H1 (cell line): ENCODE measurements around the gene RETREG1. TPM values are rescaled to one million over a fixed set of nuclear protein-coding genes. Genes with fewer than 3 reads are reported as not detected.

Experiments
- CTCF ChIA-PET: fragments of 300-600 bp; sonication (Branson Sonifier 250); formaldehyde crosslinking; loops from one replicate; lab custom pipeline; 2021; ENCODE audit not compliant: partially characterized antibody; lab: Charles Lee
- POLR2A ChIA-PET: fragments of 300-600 bp; sonication (Branson Sonifier 250); formaldehyde crosslinking; loops from one replicate; lab custom pipeline; 2021; ENCODE audit warnings: inconsistent platforms; ENCODE audit not compliant: partially characterized antibody; lab: Charles Lee
- DNase-seq, 2 experiments: peaks; one replicate each; pipeline versions ENCODE4 v3.0.0 to v3.0.0-alpha.2; 2010 to 2022; ENCODE audit warnings: low spot score in 2 of 2, low read depth in 1 of 2, mixed read lengths in 1 of 2
- FAIRE-seq: peaks from 2 replicates; lab custom pipeline; 2011; peaks lifted over from hg19 to GRCh38; lab: Jason Lieb, UNC
- H2AFZ ChIP-seq: 2 replicates; pipeline ENCODE4 v1.8.1; 2012; ENCODE audit warnings: low read length, inconsistent platforms
- H2AK5ac ChIP-seq: 2 replicates; pipeline ENCODE4 v1.6.1; 2013; ENCODE audit warnings: low read depth, low read length
- H2BK120ac ChIP-seq: replicated peaks from 2 replicates; pipeline ENCODE3; 2013; ENCODE audit warnings: low read depth, low read length, inconsistent platforms
- H2BK12ac ChIP-seq: 2 replicates; pipeline ENCODE4 v1.6.1; 2013; ENCODE audit warnings: low read depth, low read length
- H2BK15ac ChIP-seq: 2 replicates; pipeline ENCODE4 v1.6.1; 2013; ENCODE audit warnings: low read length
- H2BK20ac ChIP-seq: 2 replicates; pipeline ENCODE4 v1.6.1; 2013; ENCODE audit warnings: low read length
- H2BK5ac ChIP-seq: 2 replicates; pipeline ENCODE4 v1.6.1; 2013; ENCODE audit warnings: low read depth, low read length
- H3K14ac ChIP-seq: 2 replicates; pipeline ENCODE4 v1.6.1; 2013; ENCODE audit warnings: inconsistent platforms; ENCODE audit not compliant: insufficient read length
- H3K18ac ChIP-seq: 2 replicates; pipeline ENCODE4 v1.6.1; 2013; ENCODE audit warnings: low read length; ENCODE audit errors: extremely low read depth
- H3K23ac ChIP-seq: 2 replicates; pipeline ENCODE4 v1.6.1; 2013; ENCODE audit warnings: inconsistent platforms; ENCODE audit not compliant: insufficient read length
- H3K23me2 ChIP-seq: 2 replicates; pipeline ENCODE4 v1.6.1; 2013; ENCODE audit warnings: low read depth, low read length
- H3K27ac ChIP-seq: 2 replicates; pipeline ENCODE4 v1.6.1; 2011; ENCODE audit warnings: low read depth, low read length, inconsistent platforms
- H3K27me3 ChIP-seq, 4 experiments: replicated peaks in 1 of 4; 1 replicate in 1 of 4; 2 replicates in 3 of 4; pipeline versions ENCODE4 v1.6.1 to v1.8.1; 2011 to 2013; ENCODE audit warnings: low read length in 3 of 4, mild to moderate bottlenecking in 3 of 4, inconsistent platforms in 2 of 4, mixed read lengths in 2 of 4, moderate library complexity in 1 of 4; ENCODE audit not compliant: control insufficient read depth in 3 of 4, insufficient read depth in 3 of 4; ENCODE audit errors: extremely low read depth in 1 of 4
- H3K36me3 ChIP-seq, 4 experiments: 2 replicates each; pipeline versions ENCODE4 v1.6.1 to v1.8.1; 2011 to 2013; ENCODE audit warnings: mild to moderate bottlenecking in 4 of 4, low read length in 3 of 4, moderate library complexity in 2 of 4, control low read depth in 1 of 4, inconsistent platforms in 1 of 4; ENCODE audit not compliant: insufficient read depth in 4 of 4, control insufficient read depth in 2 of 4
- H3K4ac ChIP-seq: replicated peaks from 2 replicates; pipeline ENCODE3; 2013; ENCODE audit warnings: low read length, low read depth, mixed read lengths, inconsistent platforms; ENCODE audit not compliant: insufficient read length
- H3K4me1 ChIP-seq, 4 experiments: replicated peaks in 1 of 4; 1 replicate in 1 of 4; 2 replicates in 3 of 4; pipeline versions ENCODE4 v1.6.1 to v1.8.1; 2011 to 2013; ENCODE audit warnings: low read length in 3 of 4, inconsistent platforms in 2 of 4, mixed read lengths in 1 of 4; ENCODE audit not compliant: insufficient read depth in 4 of 4, control insufficient read depth in 3 of 4
- H3K4me2 ChIP-seq, 2 experiments: 2 replicates each; pipeline versions ENCODE4 v1.6.1 to v1.8.1; 2011 to 2013; ENCODE audit warnings: low read depth in 2 of 2, low read length in 2 of 2, control low read depth in 1 of 2, inconsistent platforms in 1 of 2, mild to moderate bottlenecking in 1 of 2; ENCODE audit not compliant: insufficient read depth in 1 of 2
- H3K4me3 ChIP-seq, 4 experiments: fragments of 200-600, 300-600 bp in 1 of 4; sonication (generic), shearing (Covaris generic), sonication (Bioruptor Twin) in 1 of 4; 2 replicates each; pipeline versions ENCODE4 v1.5.1 to v1.8.1; 2011 to 2016; ENCODE audit warnings: low read length in 4 of 4, low read depth in 3 of 4, control low read depth in 2 of 4, inconsistent platforms in 2 of 4, mild to moderate bottlenecking in 2 of 4, mixed read lengths in 1 of 4, moderate library complexity in 1 of 4; ENCODE audit not compliant: insufficient read depth in 2 of 4; ENCODE audit errors: extremely low read depth in 1 of 4
- H3K56ac ChIP-seq: replicated peaks from 2 replicates; pipeline ENCODE3; 2013; ENCODE audit warnings: low read depth, mild to moderate bottlenecking, mixed read lengths, low read length, inconsistent platforms; ENCODE audit not compliant: insufficient read length
- H3K79me1 ChIP-seq: 2 replicates; pipeline ENCODE4 v1.6.1; 2013; ENCODE audit warnings: low read depth, low read length, control low read depth
- H3K79me2 ChIP-seq, 2 experiments: 2 replicates each; pipeline versions ENCODE4 v1.6.1 to v1.8.1; 2012 to 2013; ENCODE audit warnings: low read length in 2 of 2, mild to moderate bottlenecking in 2 of 2, inconsistent platforms in 1 of 2; ENCODE audit not compliant: insufficient read depth in 2 of 2, control insufficient read depth in 1 of 2
- H3K9ac ChIP-seq, 4 experiments: replicated peaks in 1 of 4; 1 replicate in 1 of 4; 2 replicates in 3 of 4; pipeline versions ENCODE4 v1.6.1 to v1.8.1; 2011 to 2013; ENCODE audit warnings: low read depth in 3 of 4, low read length in 3 of 4, control low read depth in 2 of 4, mild to moderate bottlenecking in 2 of 4, moderate library complexity in 2 of 4, inconsistent platforms in 1 of 4; ENCODE audit errors: extremely low read depth in 1 of 4
- H3K9me3 ChIP-seq, 2 experiments: 2 replicates each; pipeline versions ENCODE4 v1.6.1 to v1.8.1; 2012 to 2013; ENCODE audit warnings: mild to moderate bottlenecking in 2 of 2, moderate library complexity in 2 of 2, control low read depth in 1 of 2, inconsistent platforms in 1 of 2, low read depth in 1 of 2, low read length in 1 of 2, mixed read lengths in 1 of 2; ENCODE audit not compliant: insufficient read depth in 2 of 2
- H4K20me1 ChIP-seq, 2 experiments: replicated peaks in 1 of 2; 2 replicates each; pipeline versions ENCODE3 to v1.8.1; 2011 to 2013; ENCODE audit warnings: inconsistent platforms in 2 of 2, low read length in 2 of 2, mild to moderate bottlenecking in 1 of 2; ENCODE audit not compliant: insufficient read depth in 2 of 2, control insufficient read depth in 1 of 2
- H4K5ac ChIP-seq: 2 replicates; pipeline ENCODE4 v1.6.1; 2013; ENCODE audit warnings: low read length, low read depth, mixed read lengths, inconsistent platforms; ENCODE audit not compliant: insufficient read length
- H4K8ac ChIP-seq: 2 replicates; pipeline ENCODE4 v1.8.0; 2013; ENCODE audit warnings: mild to moderate bottlenecking, moderate library complexity, low read length, inconsistent platforms; ENCODE audit not compliant: insufficient read depth; ENCODE audit errors: extremely low read depth
- H4K91ac ChIP-seq: replicated peaks from 2 replicates; pipeline ENCODE3; 2013; ENCODE audit warnings: low read length, mixed read lengths, inconsistent platforms; ENCODE audit not compliant: insufficient read length
- BCL11A ChIP-seq, 2 experiments: IDR thresholded peaks; one replicate each; pipeline ENCODE4 v1.6.1; 2011; ENCODE audit warnings: low read depth in 2 of 2, low read length in 2 of 2, mild to moderate bottlenecking in 2 of 2
- CBX5 ChIP-seq: fragments of 300-800, 300-1000 bp; sonication (generic); IDR thresholded peaks from 2 replicates; pipeline ENCODE4 v1.7.1; 2016; ENCODE audit warnings: antibody characterized with exemption, low read length, low read depth
- CHD1 ChIP-seq: IDR thresholded peaks from 2 replicates; pipeline ENCODE4 v1.6.1; 2012; ENCODE audit warnings: low read depth, low read length, improper control_type of control experiment
- CREB1 ChIP-seq: IDR thresholded peaks from 2 replicates; pipeline ENCODE4 v1.6.1; 2012; ENCODE audit warnings: inconsistent platforms
- EP300 ChIP-seq, 2 experiments: IDR thresholded peaks; 1 replicate in 1 of 2; 2 replicates in 1 of 2; pipeline ENCODE4 v1.6.1; 2011 to 2012; ENCODE audit warnings: low read depth in 2 of 2, low read length in 2 of 2, mild to moderate bottlenecking in 2 of 2, borderline replicate concordance in 1 of 2, inconsistent platforms in 1 of 2, moderate library complexity in 1 of 2
- GABPA ChIP-seq: IDR thresholded peaks from 2 replicates; pipeline ENCODE4 v1.6.1; 2011; ENCODE audit warnings: mild to moderate bottlenecking, low read length, moderate library complexity, borderline replicate concordance; ENCODE audit not compliant: insufficient read depth
- HDAC2 ChIP-seq, 2 experiments: fragments of 300-600 bp in 1 of 2; sonication (generic) in 1 of 2; IDR thresholded peaks; 2 replicates each; pipeline ENCODE4 v1.6.1; 2011 to 2012; ENCODE audit warnings: low read depth in 2 of 2, low read length in 2 of 2, mild to moderate bottlenecking in 2 of 2, moderate library complexity in 2 of 2, borderline replicate concordance in 1 of 2, inconsistent platforms in 1 of 2
- NANOG ChIP-seq: IDR thresholded peaks from 2 replicates; pipeline ENCODE4 v1.6.1; 2011; ENCODE audit warnings: low read length, low read depth, mild to moderate bottlenecking, inconsistent platforms; ENCODE audit not compliant: insufficient read depth, poor library complexity, severe bottlenecking
- POLR2AphosphoS5 ChIP-seq: IDR thresholded peaks from 2 replicates; pipeline ENCODE4 v1.6.1; 2011; ENCODE audit warnings: low read depth, low read length
- RAD21 ChIP-seq, 2 experiments: IDR thresholded peaks in 1 of 2; conservative IDR thresholded peaks in 1 of 2; 2 replicates each; pipeline ENCODE4 v1.6.1; 2011; ENCODE audit warnings: low read depth in 2 of 2, low read length in 2 of 2, improper control_type of control experiment in 1 of 2, inconsistent platforms in 1 of 2, mild to moderate bottlenecking in 1 of 2, moderate library complexity in 1 of 2
- RNF2 ChIP-seq: fragments of 200-900, 300-1000 bp; sonication (generic); IDR thresholded peaks from 2 replicates; pipeline ENCODE4 v1.7.1; 2016; ENCODE audit warnings: borderline replicate concordance, low read depth, mild to moderate bottlenecking, antibody characterized with exemption, low read length; ENCODE audit not compliant: poor library complexity, severe bottlenecking; ENCODE audit errors: missing control alignments
- SIN3A ChIP-seq, 2 experiments: IDR thresholded peaks in 1 of 2; conservative IDR thresholded peaks in 1 of 2; 2 replicates each; pipeline ENCODE4 v1.6.1; 2011 to 2012; ENCODE audit warnings: low read length in 2 of 2, improper control_type of control experiment in 1 of 2, low read depth in 1 of 2, mild to moderate bottlenecking in 1 of 2
- SIRT6 ChIP-seq: IDR thresholded peaks from one replicate; pipeline ENCODE4 v1.7.1; 2012; ENCODE audit warnings: low read length, inconsistent platforms
- WGBS, 2 experiments: shearing (Covaris generic) in 1 of 2; methylation state at CpG; one replicate each; pipeline versions ENCODE4 v1.1.6 to v1.1.7; 2013 to 2015; ENCODE audit warnings: low lambda C conversion rate in 2 of 2, mixed read lengths in 2 of 2, inconsistent platforms in 1 of 2, low coverage in 1 of 2, missing lambda C conversion rate in 1 of 2; ENCODE audit not compliant: insufficient replicate concordance in 2 of 2, insufficient coverage in 1 of 2, insufficient read length in 1 of 2; ENCODE audit errors: extremely low coverage in 1 of 2, missing lambda C conversion rate in 1 of 2; 5-methylcytosine and 5-hydroxymethylcytosine counted together
- polyA plus RNA-seq, 7 experiments: library from polyadenylated mRNA; depleted of rRNA in 3 of 7; stranded (reverse) in 5 of 7; unstranded in 2 of 7; fragments of >200 nt in 5 of 7; fragments of 200-250 nt in 2 of 7; gene quantifications; 1 replicate in 5 of 7; 2 replicates in 1 of 7; 4 replicates in 1 of 7; pipeline versions ENCODE4 v1.2.1 to v1.2.3, GENCODE V29; 2011 to 2013; ENCODE audit warnings: missing spikeins in 2 of 7, mixed read lengths in 2 of 7
- total RNA-seq: library from RNA; stranded (reverse); fragmentation: NEBNext Ultra II Directional; extraction: Animal tissue kit (Norgen Biotek cat#: 25700); gene quantifications from 2 replicates; pipeline ENCODE4 v1.2.1, GENCODE V29; 2021

RETREG1 gene
- total and polyA plus RNA-seq, 2 of the 8 experiments (the other 6 are each of a cell fraction or from before 2014, with no cell fraction given): 0.62 to 1.9 TPM

GRCh38 chr5:16639206-16639605 is 22.4 kb upstream of the RETREG1 start:
- H2BK20ac ChIP-seq: no peak overlapping the region
- H3K79me2 ChIP-seq: no peaks in the 10 kb centered on the region
- no peaks in the 10 kb centered on the region for H4K20me1 ChIP-seq
- no peak for FAIRE-seq
- no peaks in the 10 kb centered on the region for H3K27me3 ChIP-seq
- no peak overlapping the region for H3K56ac ChIP-seq
- no peak overlapping the region for H4K91ac ChIP-seq
- 88% methylated on average over 4 of the region's 4 CpGs; no CpG with 5 or more reads in 1 of the 2 experiments for WGBS, 2 experiments
- no peak overlapping the region for H2BK15ac ChIP-seq
- H4K5ac ChIP-seq: no peak overlapping the region
- H3K36me3 ChIP-seq: no peaks in the 10 kb centered on the region
- peaks cover 7 to 12% of the 10 kb centered on the region in 2 experiments; a peak in 3 of 4 replicates for H3K9me3 ChIP-seq
- H3K14ac ChIP-seq: no peak overlapping the region
- no peak overlapping the region for H2BK5ac ChIP-seq
- no peak overlapping the region for H2AFZ ChIP-seq
- H3K9ac ChIP-seq: no peak overlapping the region
- no peak overlapping the region for H3K23ac ChIP-seq
- no peaks in the 10 kb centered on the region for H3K79me1 ChIP-seq
- no peak overlapping the region for H2AK5ac ChIP-seq
- ChIA-PET POLR2A (no interaction called here), CTCF (interaction anchor here (1.0 kb wide), 1 partner anchor 9 kb away, joined by 3 read pairs; no protein-coding TSS in a partner anchor)
- 0 out of 7 replicates have a peak, but pooled peaks cover 0 to 3% (median 0%) of the 10 kb centered on the region in 4 experiments for H3K4me1 ChIP-seq
- H3K4me2 ChIP-seq: no peak overlapping the region
- H2BK120ac ChIP-seq: no peak overlapping the region
- H2BK12ac ChIP-seq: no peak overlapping the region
- H3K4ac ChIP-seq: no peak overlapping the region
- H3K27ac ChIP-seq: no peak overlapping the region
- no peak overlapping the region for H3K18ac ChIP-seq
- no peak for DNase-seq
- no peak overlapping the region for H4K8ac ChIP-seq
- no peaks in the 10 kb centered on the region; the same call in 1 of the 2 replicates for H3K23me2 ChIP-seq
- no peak overlapping the region for H3K4me3 ChIP-seq
- no peak for TF ChIP-seq SIRT6
- TF ChIP-seq GABPA: no peak
- TF ChIP-seq RNF2: no peak
- no peak for TF ChIP-seq CREB1
- TF ChIP-seq NANOG: no peak
- no peak for TF ChIP-seq RAD21 (IDR thresholded peaks at IDR 0.05 in 1 of 2, conservative IDR thresholded peaks at IDR 0.05 in 1 of 2; ENCODE audit: low read depth in 2 of 2, low read length in 2 of 2)
- no peak for TF ChIP-seq EP300 (IDR thresholded peaks at IDR 0.05; ENCODE audit: borderline replicate concordance in 1 of 2, low read depth in 2 of 2, low read length in 2 of 2)
- no peak for TF ChIP-seq SIN3A (conservative IDR thresholded peaks at IDR 0.05 in 1 of 2, IDR thresholded peaks at IDR 0.05 in 1 of 2; ENCODE audit: low read depth in 1 of 2, low read length in 2 of 2)
- TF ChIP-seq BCL11A (IDR thresholded peaks at IDR 0.05; ENCODE audit: low read depth in 2 of 2, low read length in 2 of 2): no peak
- TF ChIP-seq CHD1: no peak
- no peak for TF ChIP-seq HDAC2 (IDR thresholded peaks at IDR 0.05; ENCODE audit: borderline replicate concordance in 1 of 2, low read depth in 2 of 2, low read length in 2 of 2)
- no peak for TF ChIP-seq CBX5
- TF ChIP-seq POLR2AphosphoS5: no peak
